Hematopoietic multipotent progenitor cell (in vitro differentiated cells): ENCODE results near the gene MMP11. TPM values are rescaled to one million over a fixed set of nuclear protein-coding genes. Genes with fewer than 3 reads are reported as not detected.

Experiments used
- DNase-seq, 3 donors: peaks; one replicate each; pipeline ENCODE4 v3.0.0-alpha.2; 2011 to 2015; ENCODE audit warnings: low read depth in 2 of 3, low spot score in 2 of 3
- total RNA-seq: library from RNA; depleted of rRNA; stranded (reverse); fragments of >200 nt; gene quantifications from one replicate; pipeline ENCODE4 v1.2.3, GENCODE V29; 2012

The MMP11 gene
- total RNA-seq, 1 donor: 3.2 TPM

- DNase-seq: no peak
These were observed 54.8 kb downstream of the MMP11 start for GRCh38 chr22:23827351-23827995.

GRCh38 chr22:23828800-23829680 lies 56.4 kb downstream of the MMP11 start:
- no peak for DNase-seq

GRCh38 chr22:23829845-23830372 lies 57.3 kb downstream of the MMP11 start:
- no peak for DNase-seq

DNA sequence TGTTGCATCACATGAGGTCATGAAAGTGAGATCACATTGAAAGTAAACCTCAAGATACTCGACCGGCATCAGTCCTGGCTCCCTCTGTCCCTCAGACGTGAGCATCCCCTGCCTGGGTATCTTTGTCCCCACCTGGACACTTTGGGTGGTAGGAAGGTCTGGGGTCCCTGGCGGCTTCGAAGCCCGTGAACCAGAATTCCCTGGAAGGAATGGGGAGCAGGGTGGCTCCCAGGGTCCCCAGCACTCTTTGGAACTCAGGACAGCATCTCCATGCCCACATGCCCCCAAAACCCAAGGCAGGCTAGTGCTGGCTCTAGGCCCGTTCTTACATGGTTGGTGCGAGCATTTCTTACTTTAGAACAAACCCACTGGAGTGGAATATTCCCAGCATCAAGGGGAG lies 58.6 kb downstream of the MMP11 start:
- no peak for DNase-seq

GRCh38 chr22:23831781-23832180 lies 59.1 kb downstream of the MMP11 start:
- DNase-seq: no peak

DNA sequence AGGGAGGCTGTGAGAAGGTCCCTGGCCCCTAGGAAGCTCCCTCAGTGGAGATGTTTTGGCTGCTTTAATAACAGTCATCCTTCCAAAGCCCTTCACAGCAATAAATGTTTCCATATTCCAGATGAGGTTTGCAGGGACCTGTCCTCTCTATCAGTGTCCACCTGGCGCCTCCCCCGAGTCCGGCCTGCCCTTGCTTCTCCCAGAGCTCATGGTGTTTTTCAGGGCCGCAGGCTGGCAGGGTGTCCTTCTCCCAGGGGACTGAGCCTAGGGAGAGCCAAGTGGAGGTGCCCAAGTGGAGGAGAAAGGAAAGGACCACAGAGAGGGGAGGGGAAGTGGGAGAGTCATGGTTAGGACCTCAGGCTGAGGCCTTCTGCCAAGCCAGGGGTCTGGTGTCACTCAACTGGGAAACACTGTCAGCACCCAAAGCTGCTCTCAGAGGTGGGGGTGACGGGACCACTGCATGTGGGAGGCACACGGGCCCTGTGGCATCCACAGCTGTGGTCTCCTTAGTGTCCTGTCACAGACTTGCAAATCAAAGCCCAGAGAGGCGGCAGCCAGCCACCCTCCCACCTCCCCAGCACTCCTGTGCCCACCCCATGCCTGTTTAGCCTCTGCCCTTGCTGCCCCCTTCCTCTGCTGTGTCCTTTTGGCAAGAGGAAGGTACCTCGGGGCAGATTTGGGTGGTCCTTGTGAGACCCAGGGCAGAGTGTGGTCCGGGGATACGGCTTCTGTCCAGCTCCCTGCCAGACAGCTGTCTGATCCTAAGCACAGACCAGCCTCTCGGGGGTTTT lies 59.8 kb downstream of the MMP11 start:
- DNase-seq: no peak

- no peak for DNase-seq
These were observed 60.5 kb downstream of the MMP11 start for GRCh38 chr22:23833017-23833751.

Other genes starting within 250 kb of the MMP11 start
- 203 TPM for gene IGLL1, start 192.6 kb upstream of the MMP11 start, total RNA-seq
- 0.54 TPM for gene DRICH1, start 140.5 kb upstream of the MMP11 start, total RNA-seq
- 12.1 TPM for gene RGL4, start 81.8 kb upstream of the MMP11 start, total RNA-seq
- 9.7 TPM for gene ZNF70, start 21.7 kb upstream of the MMP11 start, total RNA-seq
- 2.2 TPM for gene VPREB3, start 18.4 kb upstream of the MMP11 start, total RNA-seq
- gene C22orf15, start 9.9 kb upstream of the MMP11 start, total RNA-seq: 1.6 TPM
- gene CHCHD10, start 4.9 kb upstream of the MMP11 start, total RNA-seq: 11.0 TPM
- 65.4 TPM for gene SMARCB1, start 14.1 kb downstream of the MMP11 start, total RNA-seq
- 6.7 TPM for gene DERL3, start 66.2 kb downstream of the MMP11 start, total RNA-seq
- gene SLC2A11, start 85.0 kb downstream of the MMP11 start, total RNA-seq: 16.7 TPM
- 243 TPM for gene MIF, start 121.5 kb downstream of the MMP11 start, total RNA-seq
- 0.54 TPM for gene GSTT2B, start 188.3 kb downstream of the MMP11 start, total RNA-seq
- gene DDTL, start 194.0 kb downstream of the MMP11 start, total RNA-seq: 4.0 TPM
- 202 TPM for gene DDT, start 201.6 kb downstream of the MMP11 start, total RNA-seq
- gene GSTT2, start 207.3 kb downstream of the MMP11 start, total RNA-seq: not detected
- gene GSTT4, start 232.6 kb downstream of the MMP11 start, total RNA-seq: not detected
- 121 TPM for gene CABIN1, start 238.5 kb downstream of the MMP11 start, total RNA-seq